GM18951 (cell line): ENCODE data around the gene RNF224.

Source experiments
- POLR2A ChIP-seq: IDR thresholded peaks from 4 replicates; pipeline ENCODE4 v1.6.1; 2011; ENCODE audit warnings: mild to moderate bottlenecking; ENCODE audit not compliant: insufficient read length, insufficient read depth; ENCODE audit errors: extremely low read depth
- in situ Hi-C: fragments of 300-500 bp; cut with MboI; formaldehyde crosslinking; loops from one replicate; pipeline ENCODE4 v1.12.0; 2022; ENCODE audit warnings: low sequenced_read_pairs, mixed read lengths, inconsistent platforms; ENCODE audit not compliant: unreplicated experiment

Gene RNF224

GRCh38 chr9:137222190-137223077 is 4.9 kb upstream of the RNF224 start, which contains the start of gene RNF208:
Gene RNF208, minus strand, starts transcription at chr9:137222240. Its CDS starts 1,028 bp downstream, at chr9:137221212.
- in situ Hi-C loops = loop anchor here (10.0 kb wide), 1 partner anchor 98 kb away; no protein-coding TSS in a partner anchor
- TF ChIP-seq POLR2A = peak; percentile 25

DNA sequence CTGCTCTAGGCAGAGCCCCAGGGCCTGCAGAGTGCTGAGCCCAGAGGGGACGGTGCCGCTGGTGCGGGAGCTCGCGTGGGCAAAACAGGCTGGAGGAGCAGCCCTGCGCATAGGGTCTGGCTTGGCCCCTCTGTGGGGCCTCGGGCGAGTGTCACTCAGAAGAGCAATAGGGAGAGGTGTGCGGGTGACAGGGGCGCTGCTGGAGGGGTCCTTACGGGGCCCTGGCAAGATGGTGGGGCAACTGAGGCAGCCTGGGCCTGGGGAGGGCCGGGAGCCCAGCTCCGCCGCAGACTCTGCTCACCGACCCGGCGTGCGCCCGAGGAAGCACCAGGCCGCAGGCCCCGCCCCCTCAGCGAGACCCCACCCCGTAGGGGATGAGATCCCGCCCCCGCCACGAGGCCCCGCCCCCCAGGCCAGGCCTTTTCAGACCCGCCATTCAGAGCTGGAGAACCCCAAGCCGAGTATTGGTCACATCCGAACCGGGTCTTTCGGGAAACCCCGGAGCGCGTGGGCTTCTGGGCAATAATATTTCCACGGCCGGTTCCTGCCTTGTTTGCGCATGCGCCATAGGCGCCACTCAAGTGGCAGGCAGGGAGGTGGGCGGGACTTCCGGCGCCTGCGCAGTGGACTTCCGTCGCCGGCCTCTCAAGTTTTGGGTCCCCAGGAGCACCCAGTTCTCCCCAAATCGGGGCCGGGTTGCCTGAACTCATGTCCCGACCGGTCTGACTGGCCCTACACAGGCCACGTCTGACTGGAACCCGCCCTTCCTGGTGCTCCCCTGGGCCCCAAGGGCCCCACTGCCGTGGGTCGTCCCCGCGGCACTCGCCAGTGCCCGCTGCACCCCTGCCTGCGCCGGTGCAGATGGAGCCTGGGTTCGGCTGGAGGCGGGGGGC is 4.0 kb upstream of the RNF224 start:
- TF ChIP-seq POLR2A = peak; percentile 86
- in situ Hi-C loops = loop anchor here (10.0 kb wide), 1 partner anchor 99 kb away; no protein-coding TSS in a partner anchor

DNA sequence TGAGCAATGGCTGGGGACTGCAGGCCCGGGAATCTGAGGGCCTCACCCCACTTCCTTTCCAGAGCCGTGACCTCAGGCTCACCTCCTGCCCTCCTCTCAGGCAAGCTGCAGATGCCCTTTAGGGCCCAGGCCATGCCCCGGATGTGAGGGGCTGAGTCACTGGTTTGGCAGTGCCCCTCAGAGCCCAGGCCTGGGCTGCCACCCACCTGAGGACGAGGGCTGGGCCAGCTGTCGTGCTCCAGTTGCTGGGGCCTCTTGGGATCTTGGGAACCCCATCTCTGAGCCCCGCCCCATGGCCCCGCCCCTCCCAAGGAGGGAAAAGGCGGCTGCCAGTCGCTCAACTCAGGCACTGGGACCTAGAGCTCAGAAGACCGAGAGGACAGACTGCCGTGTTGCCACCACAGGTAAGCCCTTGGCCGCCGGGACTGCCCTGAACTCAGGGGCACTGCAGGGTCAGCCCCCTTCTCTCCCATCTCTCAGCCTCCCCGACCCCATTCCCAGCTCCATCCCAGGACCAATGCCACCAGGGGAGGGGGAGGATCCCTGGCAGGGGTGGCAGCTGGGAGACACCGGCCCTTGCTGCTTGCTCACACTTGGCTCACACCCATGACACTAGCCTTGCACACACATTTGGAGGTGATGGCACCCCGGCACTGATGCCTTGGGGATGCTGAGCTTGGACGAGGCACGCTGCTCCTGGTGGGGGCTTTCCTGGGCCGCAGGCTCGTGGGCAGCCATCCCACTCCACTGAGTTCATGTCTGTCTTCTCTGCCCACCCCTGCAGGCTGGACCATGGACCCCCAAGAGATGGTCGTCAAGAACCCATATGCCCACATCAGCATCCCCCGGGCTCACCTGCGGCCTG is 2.2 kb upstream of the RNF224 start, which contains the start of gene CYSRT1:
Gene CYSRT1, plus strand, starts transcription at position 345 of the 865 bp plus-strand sequence. Its CDS starts 448 bp downstream, at position 793.
- in situ Hi-C loops = loop anchor here (10.0 kb wide), 1 partner anchor 100 kb away; no protein-coding TSS in a partner anchor
- no peak for TF ChIP-seq POLR2A

DNA sequence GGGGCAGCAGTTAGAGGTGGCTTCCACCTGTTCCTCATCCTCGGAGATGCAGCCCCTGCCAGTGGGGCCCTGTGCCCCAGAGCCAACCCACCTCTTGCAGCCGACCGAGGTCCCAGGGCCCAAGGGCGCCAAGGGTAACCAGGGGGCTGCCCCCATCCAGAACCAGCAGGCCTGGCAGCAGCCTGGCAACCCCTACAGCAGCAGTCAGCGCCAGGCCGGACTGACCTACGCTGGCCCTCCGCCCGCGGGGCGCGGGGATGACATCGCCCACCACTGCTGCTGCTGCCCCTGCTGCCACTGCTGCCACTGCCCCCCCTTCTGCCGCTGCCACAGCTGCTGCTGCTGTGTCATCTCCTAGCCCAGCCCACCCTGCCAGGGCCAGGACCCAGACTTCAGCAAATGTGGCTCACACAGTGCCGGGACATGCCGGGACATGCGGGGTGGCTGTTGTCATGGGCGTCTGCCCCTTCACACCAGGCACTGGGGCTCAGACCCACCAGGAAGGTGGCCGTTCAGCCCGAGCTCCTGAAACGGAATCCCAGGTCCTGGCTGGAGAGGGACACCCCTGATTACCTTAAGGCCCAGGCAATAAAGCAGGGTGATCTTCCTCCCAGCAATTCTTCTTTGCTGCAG is 1.5 kb upstream of the RNF224 start:
- no peak for TF ChIP-seq POLR2A

DNA sequence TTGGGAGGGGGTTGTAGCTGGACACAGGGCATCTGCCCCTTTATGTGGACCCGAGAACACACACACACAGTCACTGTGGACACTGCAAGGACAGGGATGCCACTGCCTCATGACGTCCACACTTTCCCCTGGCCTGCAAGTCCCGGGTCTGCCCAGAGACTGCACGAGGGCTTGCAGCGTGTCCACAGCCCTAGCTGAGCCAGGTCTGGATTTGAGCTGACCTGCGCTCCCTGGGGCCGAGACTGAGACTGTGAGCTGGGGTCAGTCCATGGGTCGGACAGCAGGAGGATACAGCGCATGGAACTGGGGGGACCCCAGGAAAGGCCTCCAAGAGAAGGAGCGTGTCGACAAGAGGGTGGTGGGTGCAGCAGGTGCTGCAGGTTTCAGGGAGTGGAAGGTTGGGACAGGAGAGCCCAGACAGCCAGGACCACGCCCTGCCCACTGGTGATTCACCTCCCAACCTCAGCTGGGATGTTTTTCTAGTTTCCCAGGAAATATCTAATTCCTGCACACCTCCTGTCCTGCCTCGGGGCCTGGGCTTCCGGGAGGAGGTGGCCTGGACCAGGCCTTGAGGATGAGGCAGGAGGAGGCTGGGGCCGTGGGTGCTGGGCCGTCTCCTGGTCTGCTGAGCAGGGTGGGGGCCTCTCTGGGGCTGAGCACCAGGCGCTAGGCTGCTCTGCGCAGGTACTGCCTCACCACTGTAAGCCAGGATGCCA is 806 bp upstream of the RNF224 start:
- TF ChIP-seq POLR2A = no peak
- in situ Hi-C loops = loop anchor here (10.0 kb wide), 1 partner anchor 102 kb away; no protein-coding TSS in a partner anchor

More for the DNA sequence above, 1.5 kb upstream of the RNF224 start:
- in situ Hi-C loops = loop anchor here (10.0 kb wide), 1 partner anchor 101 kb away; no protein-coding TSS in a partner anchor

DNA sequence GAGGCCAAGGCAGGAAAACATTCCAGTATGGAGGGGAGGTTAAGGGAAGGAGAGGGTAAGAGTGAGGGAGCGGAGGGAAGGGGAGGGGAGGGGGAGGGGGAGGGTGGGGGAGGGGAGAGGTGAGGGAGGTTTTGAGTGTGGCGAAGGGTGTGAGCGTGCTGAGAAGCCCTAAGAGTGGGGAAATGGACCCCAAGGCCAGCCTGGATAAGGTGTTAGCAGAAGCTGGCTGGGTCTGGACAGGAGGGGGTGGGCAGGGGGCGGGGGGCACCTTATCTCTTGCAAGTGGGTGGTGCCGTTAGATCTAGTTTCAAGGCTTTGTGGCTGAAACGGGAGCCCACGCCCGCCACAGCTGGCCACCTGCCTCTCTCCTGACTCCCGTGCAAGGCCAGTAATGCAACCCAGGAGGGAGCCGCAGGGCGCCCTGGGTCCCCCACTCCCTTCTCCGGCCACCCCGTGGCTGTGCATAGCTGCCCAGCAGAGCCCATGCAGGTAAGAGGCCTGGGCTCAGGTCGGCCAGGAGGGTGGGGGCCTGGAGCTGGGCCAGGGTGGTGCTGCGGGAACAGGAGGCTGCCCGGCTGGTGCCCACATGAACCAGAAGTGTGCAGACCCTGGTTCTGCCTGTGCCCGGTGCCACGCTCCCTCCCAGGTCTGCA is 677 bp downstream of the RNF224 start:
- no peak for TF ChIP-seq POLR2A
- in situ Hi-C loops = loop anchor here (10.0 kb wide), 1 partner anchor 103 kb away; no protein-coding TSS in a partner anchor

GRCh38 chr9:137228506-137228967 is 1.2 kb downstream of the RNF224 start:
- in situ Hi-C loops = loop anchor here (10.0 kb wide), 1 partner anchor 104 kb away; no protein-coding TSS in a partner anchor

DNA sequence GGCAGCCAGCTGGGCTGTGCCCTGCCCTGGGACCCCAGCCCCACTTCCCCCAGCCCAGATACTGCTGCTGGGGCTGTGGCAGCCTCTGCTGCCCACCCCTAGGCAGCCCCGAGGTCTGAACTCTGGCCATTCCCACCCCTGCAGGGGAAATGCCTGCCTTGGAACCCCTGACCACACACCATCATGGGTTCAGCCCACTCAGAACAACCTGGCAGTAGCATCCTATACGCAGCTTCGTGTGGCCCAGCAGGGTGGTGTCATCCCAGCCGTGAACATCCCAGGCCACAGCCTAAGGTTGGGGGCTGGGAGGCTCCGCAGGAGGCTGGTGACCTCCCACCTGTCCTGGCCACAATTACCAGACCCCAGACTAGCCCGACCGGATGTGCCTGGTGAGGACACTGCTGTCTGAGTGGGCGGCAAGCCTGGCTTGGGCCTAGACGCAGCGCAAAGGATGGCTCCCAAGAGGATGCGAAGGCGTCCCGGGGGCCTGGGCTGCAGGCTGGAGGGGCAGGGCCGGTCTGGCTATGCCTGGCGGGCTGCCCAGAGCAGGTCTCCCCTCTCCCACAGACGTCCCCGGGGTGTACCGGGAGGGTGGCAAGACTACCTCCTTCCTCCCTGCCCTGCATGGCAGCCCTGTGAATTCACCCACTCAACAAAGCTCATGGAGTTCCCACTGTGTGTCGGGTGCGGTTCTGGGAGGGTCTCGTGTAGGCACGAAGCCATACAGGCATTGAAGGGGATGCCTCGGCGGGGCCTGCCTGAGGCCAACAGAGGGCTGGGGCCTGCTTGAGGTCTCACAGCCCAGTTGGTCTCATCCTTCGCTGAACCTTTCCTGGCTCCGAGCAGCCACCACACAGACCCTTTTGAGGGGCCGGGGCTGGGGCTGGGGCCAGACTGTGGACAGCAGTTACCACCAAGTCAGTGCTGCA is 1.9 kb downstream of the RNF224 start:
- TF ChIP-seq POLR2A = no peak
- in situ Hi-C loops = loop anchor here (10.0 kb wide), 1 partner anchor 104 kb away; no protein-coding TSS in a partner anchor

More at GRCh38 chr9:137228506-137228967, 1.2 kb downstream of the RNF224 start:
- no peak for TF ChIP-seq POLR2A
